ENCODE measurements around the gene PUS10. TPM values are rescaled to one million over a fixed set of nuclear protein-coding genes. Genes with fewer than 3 reads are reported as not detected.
A peak's percentile ranks its signal among the peaks of the same experiment; 100 is the strongest.

Gene PUS10
- total RNA-seq = 10 to 100 TPM; 11.6 to 33.5 (median 23.1) TPM

- no peaks in the 10 kb centered on the region for H3K27me3 ChIP-seq
- no peaks in the 10 kb centered on the region for H3K9me3 ChIP-seq
- H3K36me3 ChIP-seq = peaks cover 0 to 22% (median 0%) of the 10 kb centered on the region in 3 donors
- H3K4me1 ChIP-seq = peaks cover 0 to 15% (median 4%) of the 10 kb centered on the region in 4 donors
- H3K4me3 ChIP-seq = peak within 1 kb of the TSS; percentile 65 to 87 (median 78)
- TF ChIP-seq, protein P1, sequence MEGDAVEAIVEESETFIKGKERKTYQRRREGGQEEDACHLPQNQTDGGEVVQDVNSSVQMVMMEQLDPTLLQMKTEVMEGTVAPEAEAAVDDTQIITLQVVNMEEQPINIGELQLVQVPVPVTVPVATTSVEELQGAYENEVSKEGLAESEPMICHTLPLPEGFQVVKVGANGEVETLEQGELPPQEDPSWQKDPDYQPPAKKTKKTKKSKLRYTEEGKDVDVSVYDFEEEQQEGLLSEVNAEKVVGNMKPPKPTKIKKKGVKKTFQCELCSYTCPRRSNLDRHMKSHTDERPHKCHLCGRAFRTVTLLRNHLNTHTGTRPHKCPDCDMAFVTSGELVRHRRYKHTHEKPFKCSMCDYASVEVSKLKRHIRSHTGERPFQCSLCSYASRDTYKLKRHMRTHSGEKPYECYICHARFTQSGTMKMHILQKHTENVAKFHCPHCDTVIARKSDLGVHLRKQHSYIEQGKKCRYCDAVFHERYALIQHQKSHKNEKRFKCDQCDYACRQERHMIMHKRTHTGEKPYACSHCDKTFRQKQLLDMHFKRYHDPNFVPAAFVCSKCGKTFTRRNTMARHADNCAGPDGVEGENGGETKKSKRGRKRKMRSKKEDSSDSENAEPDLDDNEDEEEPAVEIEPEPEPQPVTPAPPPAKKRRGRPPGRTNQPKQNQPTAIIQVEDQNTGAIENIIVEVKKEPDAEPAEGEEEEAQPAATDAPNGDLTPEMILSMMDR (IDR thresholded peaks at IDR 0.05) = no peak
- TF ChIP-seq POLR2A (IDR thresholded peaks at IDR 0.05) = peak; percentile 39 to 51
- peak within 1 kb of the TSS; percentile 88 to 94 (median 90) for H3K27ac ChIP-seq
- DNase-seq = peak; percentile 79 to 87 (median 87)
These were observed at the start of gene PUS10, which contains the start of gene PEX13 for GRCh38 chr2:61017556-61018317. Gene PUS10 (minus strand): TSS chr2:61018255. CDS start chr2:61011890, 6,365 bp downstream. Gene PEX13 (plus strand): TSS chr2:61017720. CDS start chr2:61017760, 40 bp downstream.

- peak; percentile 52 to 73 for TF ChIP-seq POLR2A (IDR thresholded peaks at IDR 0.05)
- TF ChIP-seq, protein P1 (IDR thresholded peaks at IDR 0.05) = no peak
- Histone ChIP-seq H3K9me3 (no peaks in the 10 kb centered on the region), H3K4me3 (peak within 1 kb of the TSS; percentile 87 to 96 (median 88)), H3K27me3 (no peaks in the 10 kb centered on the region), H3K27ac (peak within 1 kb of the TSS; percentile 78 to 91 (median 87)), H3K4me1 (no peaks in the 10 kb centered on the region), H3K36me3 (peaks cover 0 to 4% (median 0%) of the 10 kb centered on the region in 3 donors)
- DNase-seq = peak; percentile 74 to 94 (median 92)
These were observed 48.0 kb upstream of the PUS10 start, which contains the start of gene SANBR for GRCh38 chr2:61065714-61066709. Gene SANBR (plus strand): TSS chr2:61065871. CDS start chr2:61070351, 4,480 bp downstream.

DNA sequence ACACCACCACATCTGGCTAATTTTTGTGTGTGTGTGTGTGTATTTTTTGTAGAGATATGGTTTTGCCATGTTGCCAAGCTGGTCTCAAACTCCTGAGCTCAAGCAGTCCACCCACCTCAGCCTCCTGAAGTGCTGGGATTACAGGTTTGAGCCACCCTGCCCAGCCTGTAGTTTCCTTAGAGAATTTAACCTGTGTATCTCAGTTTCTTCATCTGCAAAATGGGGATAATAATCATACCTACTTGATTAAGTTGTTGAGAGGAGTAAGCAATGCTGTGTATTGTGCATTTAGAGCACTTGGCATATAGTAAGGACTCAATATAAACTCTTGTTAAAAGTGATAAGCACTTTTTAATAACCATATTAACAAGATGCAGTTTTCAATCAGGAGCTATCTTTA, 41.3 kb upstream of the PUS10 start:
- Histone ChIP-seq H3K27ac (no peak overlapping the region), H3K4me1 (no peaks in the 10 kb centered on the region), H3K4me3 (no peak overlapping the region), H3K27me3 (no peaks in the 10 kb centered on the region), H3K36me3 (peaks cover 0 to 18% (median 0%) of the 10 kb centered on the region in 3 donors), H3K9me3 (no peaks in the 10 kb centered on the region)
- TF ChIP-seq, protein P1 (IDR thresholded peaks at IDR 0.05) = no peak
- no peak for TF ChIP-seq POLR2A (IDR thresholded peaks at IDR 0.05)
- no peak for DNase-seq

- H3K4me3 ChIP-seq = no peak overlapping the region
- no peak for TF ChIP-seq POLR2A (IDR thresholded peaks at IDR 0.05)
- TF ChIP-seq, protein P1 (IDR thresholded peaks at IDR 0.05) = no peak
- H3K27ac ChIP-seq = no peak overlapping the region
- H3K27me3 ChIP-seq = no peaks in the 10 kb centered on the region
- peaks cover 0 to 27% (median 0%) of the 10 kb centered on the region in 3 donors for H3K36me3 ChIP-seq
- no peak for DNase-seq
- no peaks in the 10 kb centered on the region for H3K4me1 ChIP-seq
- H3K9me3 ChIP-seq = no peaks in the 10 kb centered on the region
These were observed 39.5 kb upstream of the PUS10 start for GRCh38 chr2:61057562-61057961.

- H3K36me3 ChIP-seq = peaks cover 0 to 45% (median 0%) of the 10 kb centered on the region in 3 donors
- no peaks in the 10 kb centered on the region for H3K4me1 ChIP-seq
- TF ChIP-seq, protein P1 (IDR thresholded peaks at IDR 0.05) = no peak
- TF ChIP-seq POLR2A (IDR thresholded peaks at IDR 0.05) = no peak
- no peak overlapping the region for H3K27ac ChIP-seq
- no peak overlapping the region for H3K4me3 ChIP-seq
- H3K9me3 ChIP-seq = no peaks in the 10 kb centered on the region
- no peak for DNase-seq
- H3K27me3 ChIP-seq = no peaks in the 10 kb centered on the region
These were observed 37.5 kb upstream of the PUS10 start for GRCh38 chr2:61055557-61055956.

Data from Peyer's patch (tissue), 4 donors.